DOHH2 (cell line): ENCODE measurements around the gene S100A10.

ENCODE experiments used
- H3F3A ChIP-seq: fragments of 200-600 bp; sonication (generic), shearing (Covaris generic); 2 replicates; pipeline ENCODE4 v1.6.0; 2016; ENCODE audit warnings: antibody characterized with exemption, mild to moderate bottlenecking; ENCODE audit not compliant: control insufficient read depth, insufficient read depth
- H3K27ac ChIP-seq: fragments of 200-600 bp; sonication (generic); 2 replicates; pipeline ENCODE4 v1.5.1; 2014; ENCODE audit warnings: low read depth, mild to moderate bottlenecking, low read length, moderate library complexity
- H3K27me3 ChIP-seq: fragments of 200-600 bp; sonication (generic); 2 replicates; pipeline ENCODE4 v1.6.1; 2014; ENCODE audit warnings: mild to moderate bottlenecking, low read length, mixed read lengths; ENCODE audit not compliant: control insufficient read depth
- H3K36me3 ChIP-seq: fragments of 200-600 bp; sonication (generic); 2 replicates; pipeline ENCODE4 v1.6.1; 2014; ENCODE audit warnings: mild to moderate bottlenecking, low read length, moderate library complexity, mixed read lengths; ENCODE audit not compliant: control insufficient read depth
- H3K4me1 ChIP-seq: fragments of 200-600 bp; sonication (generic); 2 replicates; pipeline ENCODE4 v1.6.1; 2014; ENCODE audit warnings: mild to moderate bottlenecking, low read length, mixed read lengths; ENCODE audit not compliant: control insufficient read depth
- H3K4me2 ChIP-seq: fragments of 200-600 bp; sonication (generic); 2 replicates; pipeline ENCODE4 v1.6.0; 2014; ENCODE audit warnings: mild to moderate bottlenecking, low read length, moderate library complexity
- H3K4me3 ChIP-seq: fragments of 200-600 bp; sonication (generic); 2 replicates; pipeline ENCODE4 v1.5.1; 2014; ENCODE audit warnings: mild to moderate bottlenecking, low read length, mixed read lengths
- H3K79me2 ChIP-seq: fragments of 200-600 bp; sonication (generic); 2 replicates; pipeline ENCODE4 v1.6.1; 2014; ENCODE audit warnings: mild to moderate bottlenecking, low read length, mixed read lengths; ENCODE audit not compliant: control insufficient read depth
- H3K9me2 ChIP-seq: fragments of 200-600 bp; sonication (generic); replicated peaks from 2 replicates; pipeline ENCODE4 v1.6.1; 2014; ENCODE audit warnings: mild to moderate bottlenecking, low read length, mixed read lengths; ENCODE audit not compliant: control insufficient read depth
- H3K9me3 ChIP-seq: fragments of 200-600 bp; sonication (generic); 2 replicates; pipeline ENCODE4 v1.6.1; 2014; ENCODE audit warnings: antibody characterized with exemption, low read length, mixed read lengths; ENCODE audit not compliant: control insufficient read depth, insufficient read depth
- H4K20me1 ChIP-seq: fragments of 200-600 bp; sonication (generic); 2 replicates; pipeline ENCODE4 v1.6.0; 2014; ENCODE audit warnings: low read depth, mild to moderate bottlenecking, antibody characterized with exemption, low read length, moderate library complexity; ENCODE audit not compliant: control insufficient read depth, insufficient read depth
- CTCF ChIP-seq: fragments of 200-600 bp; sonication (generic); IDR thresholded peaks from one replicate; pipeline ENCODE4 v1.5.1; 2014; ENCODE audit warnings: antibody characterized with exemption, mild to moderate bottlenecking, low read depth, low read length; ENCODE audit not compliant: poor library complexity, severe bottlenecking
- EZH2phosphoT487 ChIP-seq: fragments of 200-600 bp; sonication (generic); IDR thresholded peaks from 2 replicates; pipeline ENCODE4 v1.6.1; 2017; ENCODE audit warnings: borderline replicate concordance, mild to moderate bottlenecking, antibody characterized with exemption, low read length, moderate library complexity, mixed read lengths

The S100A10 gene

DNA sequence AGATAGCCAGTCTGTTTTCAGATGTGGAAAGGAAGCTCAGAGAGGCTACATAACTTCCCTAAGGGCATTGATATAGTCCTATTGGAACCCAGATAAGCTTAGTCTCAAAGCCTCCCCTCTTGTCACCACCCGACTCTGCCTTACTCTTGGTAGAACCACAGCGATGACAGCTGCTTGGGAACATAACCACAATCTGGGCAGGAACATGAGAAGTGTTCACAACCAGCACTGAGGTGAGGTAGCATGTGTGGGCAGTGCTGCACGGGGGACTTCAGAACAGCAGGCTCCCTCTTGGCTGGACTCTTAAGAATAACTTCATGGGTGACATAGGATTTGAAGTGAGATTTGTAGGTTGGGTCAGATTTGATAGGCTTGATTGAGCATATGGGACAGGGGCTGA is 9.3 kb upstream of the S100A10 start:
- Histone ChIP-seq H3K27ac (no peak overlapping the region), H3K4me2 (no peak overlapping the region), H4K20me1 (no peaks in the 10 kb centered on the region), H3K9me2 (no peaks in the 10 kb centered on the region), H3K9me3 (no peaks in the 10 kb centered on the region), H3K4me1 (peaks cover 13% of the 10 kb centered on the region), H3K27me3 (peaks cover 28% of the 10 kb centered on the region), H3K4me3 (no peak overlapping the region), H3K79me2 (no peaks in the 10 kb centered on the region), H3K36me3 (no peaks in the 10 kb centered on the region), H3F3A (no peaks in the 10 kb centered on the region)
- TF ChIP-seq EZH2phosphoT487 (no peak), CTCF (no peak)

- Histone ChIP-seq H3F3A (no peaks in the 10 kb centered on the region), H3K79me2 (no peaks in the 10 kb centered on the region), H3K4me1 (peaks cover 13% of the 10 kb centered on the region), H3K27me3 (peaks cover 24% of the 10 kb centered on the region), H3K9me3 (no peaks in the 10 kb centered on the region), H3K4me2 (peak overlapping the region; percentile 14; the same call in 1 of the 2 replicates), H3K9me2 (no peaks in the 10 kb centered on the region), H3K36me3 (no peaks in the 10 kb centered on the region), H3K4me3 (no peak overlapping the region), H3K27ac (no peak overlapping the region), H4K20me1 (no peaks in the 10 kb centered on the region)
- TF ChIP-seq EZH2phosphoT487: no peak
- TF ChIP-seq CTCF: peak; percentile 94
These were observed 8.2 kb upstream of the S100A10 start for GRCh38 chr1:152001631-152002584.

DNA sequence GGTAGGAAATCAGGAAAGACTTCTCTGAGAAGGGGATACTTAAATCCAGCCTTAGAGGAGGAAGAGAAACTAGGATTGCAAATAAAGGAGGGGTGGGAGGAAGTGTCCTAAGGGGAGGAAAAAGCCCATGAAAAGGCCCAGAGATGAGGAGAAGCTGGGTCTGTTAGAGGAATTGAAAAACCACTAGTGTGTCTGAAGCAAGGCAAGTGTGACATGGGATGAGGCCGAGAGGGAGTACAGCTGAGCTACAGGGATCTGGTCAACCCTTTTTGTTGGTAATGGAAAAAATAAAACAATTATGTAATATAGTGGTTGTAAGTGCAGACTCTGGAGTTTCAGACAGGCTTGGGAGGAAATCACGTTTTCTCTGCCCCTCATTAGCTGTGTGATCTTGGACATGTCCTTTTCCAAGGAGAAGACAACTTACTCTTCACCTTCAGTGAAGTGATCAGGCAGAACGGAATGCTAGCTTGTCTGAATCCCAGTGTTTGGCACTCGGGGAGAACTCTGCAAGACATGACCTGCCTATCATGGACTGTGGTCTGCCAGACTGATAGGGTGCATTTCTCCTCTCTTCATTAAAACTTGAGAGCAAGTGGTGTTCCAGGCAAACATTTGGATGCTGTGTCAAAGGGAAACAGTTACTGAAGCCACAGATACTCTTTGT is 7.4 kb upstream of the S100A10 start:
- H3F3A ChIP-seq: peaks cover under 1% of the 10 kb centered on the region; the same call in 1 of the 2 replicates
- no peaks in the 10 kb centered on the region for H3K79me2 ChIP-seq
- no peak overlapping the region for H3K27ac ChIP-seq
- H4K20me1 ChIP-seq: no peaks in the 10 kb centered on the region
- peak overlapping the region; percentile 14 for H3K4me2 ChIP-seq
- H3K27me3 ChIP-seq: peaks cover 22% of the 10 kb centered on the region
- no peaks in the 10 kb centered on the region for H3K9me3 ChIP-seq
- no peak for TF ChIP-seq CTCF
- TF ChIP-seq EZH2phosphoT487: no peak
- H3K4me3 ChIP-seq: no peak overlapping the region
- H3K9me2 ChIP-seq: no peaks in the 10 kb centered on the region
- H3K4me1 ChIP-seq: peaks cover 19% of the 10 kb centered on the region
- H3K36me3 ChIP-seq: no peaks in the 10 kb centered on the region
